ENCODE data around the gene NCBP2L.

DNA sequence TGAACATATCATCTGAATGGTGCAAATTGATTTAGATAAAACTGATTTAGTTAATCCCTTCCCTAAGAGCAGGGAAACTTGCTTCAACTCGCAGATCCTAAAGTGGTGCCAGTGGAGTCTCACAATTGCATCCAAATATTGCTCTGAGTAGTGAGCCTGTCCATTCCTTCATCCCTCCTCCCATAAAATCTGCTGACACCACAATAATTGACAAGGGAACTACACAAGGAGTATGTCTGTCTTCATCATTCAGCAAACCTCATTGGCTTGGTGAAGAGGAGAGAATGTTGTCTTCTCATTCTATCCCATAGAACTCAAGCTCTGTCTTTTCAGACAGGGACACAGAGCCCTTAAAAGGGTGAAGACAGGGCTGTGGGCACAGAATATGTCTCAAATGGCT lies 52.3 kb downstream of the NCBP2L start:
- TF ChIP-seq, protein P1, sequence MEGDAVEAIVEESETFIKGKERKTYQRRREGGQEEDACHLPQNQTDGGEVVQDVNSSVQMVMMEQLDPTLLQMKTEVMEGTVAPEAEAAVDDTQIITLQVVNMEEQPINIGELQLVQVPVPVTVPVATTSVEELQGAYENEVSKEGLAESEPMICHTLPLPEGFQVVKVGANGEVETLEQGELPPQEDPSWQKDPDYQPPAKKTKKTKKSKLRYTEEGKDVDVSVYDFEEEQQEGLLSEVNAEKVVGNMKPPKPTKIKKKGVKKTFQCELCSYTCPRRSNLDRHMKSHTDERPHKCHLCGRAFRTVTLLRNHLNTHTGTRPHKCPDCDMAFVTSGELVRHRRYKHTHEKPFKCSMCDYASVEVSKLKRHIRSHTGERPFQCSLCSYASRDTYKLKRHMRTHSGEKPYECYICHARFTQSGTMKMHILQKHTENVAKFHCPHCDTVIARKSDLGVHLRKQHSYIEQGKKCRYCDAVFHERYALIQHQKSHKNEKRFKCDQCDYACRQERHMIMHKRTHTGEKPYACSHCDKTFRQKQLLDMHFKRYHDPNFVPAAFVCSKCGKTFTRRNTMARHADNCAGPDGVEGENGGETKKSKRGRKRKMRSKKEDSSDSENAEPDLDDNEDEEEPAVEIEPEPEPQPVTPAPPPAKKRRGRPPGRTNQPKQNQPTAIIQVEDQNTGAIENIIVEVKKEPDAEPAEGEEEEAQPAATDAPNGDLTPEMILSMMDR (conservative IDR thresholded peaks at IDR 0.05; ENCODE audit: low read length) = no peak
- TF ChIP-seq EZH2phosphoT487 (IDR thresholded peaks at IDR 0.05; ENCODE audit: borderline replicate concordance) = no peak

Data from Loucy (cell line).